ENCODE measurements around the gene SLC44A3.
A peak's percentile ranks its signal among the peaks of the same experiment; 100 is the strongest.
"Not testable (repeated sequence)": the region's sequence is repeated elsewhere in the genome, so short reads cannot be mapped to it uniquely, and the experiment has no call there.

The SLC44A3 gene

GRCh38 chr1:94803106-94803505, 17.1 kb upstream of the SLC44A3 start:
- no peak for DNase-seq

DNA sequence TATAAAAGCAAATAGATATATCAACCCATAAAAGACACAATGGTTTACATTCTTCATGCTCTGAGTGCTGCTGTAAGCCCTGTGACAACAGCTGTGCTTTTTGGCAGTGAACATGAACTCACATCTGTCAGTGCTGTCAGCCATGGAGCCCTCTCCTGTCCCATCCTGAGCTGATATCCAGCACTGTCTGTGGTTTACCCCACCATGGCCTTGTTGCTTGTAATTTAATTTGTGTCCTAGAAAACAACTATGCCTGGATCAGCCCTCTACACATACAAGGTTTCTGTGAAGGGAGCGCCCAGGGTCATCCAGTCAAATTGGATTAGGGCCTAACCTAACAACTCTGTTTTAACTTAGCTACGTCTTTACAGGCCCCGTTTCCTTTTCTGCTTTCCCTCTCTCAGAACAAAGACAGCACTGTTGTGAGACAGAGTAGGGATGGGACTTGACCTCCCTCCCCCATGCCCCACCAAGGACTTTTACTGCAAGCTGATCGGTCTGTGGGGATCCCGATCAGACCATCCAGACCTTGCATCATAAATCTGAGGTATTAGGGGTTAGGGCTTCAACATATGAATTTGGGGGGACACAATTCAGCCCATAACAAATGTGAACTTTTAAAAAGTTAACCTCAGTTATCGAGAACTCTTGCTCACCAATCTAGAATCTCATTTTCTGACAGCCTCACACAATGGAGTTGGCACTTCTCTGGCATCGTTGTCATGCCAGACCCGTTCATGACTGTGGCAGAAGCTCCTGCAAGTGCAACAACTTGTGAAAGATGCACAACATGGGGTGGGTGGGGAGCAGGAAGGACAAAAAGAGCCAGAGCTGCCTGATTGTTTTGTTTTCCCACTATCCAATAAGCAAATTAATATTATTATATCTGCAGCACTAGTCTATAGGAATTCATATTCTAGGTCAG, 16.4 kb upstream of the SLC44A3 start:
- no peak for DNase-seq

GRCh38 chr1:94804442-94804837, 15.7 kb upstream of the SLC44A3 start:
- DNase-seq = no peak

DNA sequence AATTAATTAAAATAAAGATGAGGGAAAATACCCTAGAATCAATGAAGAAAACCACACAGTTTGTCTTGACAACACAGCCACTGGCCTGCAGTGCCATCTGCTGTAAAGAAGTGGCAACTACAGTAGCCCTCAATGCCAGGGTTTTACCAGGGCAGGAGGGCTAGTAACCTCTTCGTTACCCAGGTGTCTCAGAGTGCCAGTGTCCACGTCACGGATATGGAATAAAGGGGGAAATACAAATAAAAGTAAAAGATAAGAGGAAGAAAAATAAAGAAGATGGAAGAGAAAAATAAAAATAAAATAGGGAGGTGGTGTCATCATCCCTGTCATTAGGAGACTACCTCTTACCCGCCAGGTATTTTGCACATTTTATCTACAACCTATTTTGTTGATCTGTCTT, 14.2 kb upstream of the SLC44A3 start:
- peak; percentile 52 to 61 for DNase-seq

- DNase-seq = no peak
These were observed 13.7 kb upstream of the SLC44A3 start for GRCh38 chr1:94806441-94806871.

GRCh38 chr1:94807742-94808491, 12.2 kb upstream of the SLC44A3 start:
- peak in 1 of 2 donors; percentile 15 for DNase-seq

DNA sequence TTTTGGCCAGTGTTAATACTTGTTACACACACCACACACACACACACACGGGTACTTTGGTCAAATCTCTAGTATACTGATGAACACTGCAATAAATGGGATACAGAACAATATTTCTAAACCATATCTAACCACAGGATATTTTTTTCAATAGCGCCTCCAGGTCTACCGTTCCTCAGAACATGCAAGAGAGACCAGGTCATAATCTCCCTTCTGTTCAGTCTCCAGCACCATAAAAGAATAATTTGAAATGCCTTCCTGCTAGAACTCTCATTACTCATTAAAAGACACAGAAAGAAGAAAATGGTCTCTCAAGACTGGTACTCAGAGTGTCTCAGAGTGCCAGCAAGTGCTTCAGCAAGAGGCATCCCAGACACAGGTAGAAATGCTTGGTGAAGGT, 11.5 kb upstream of the SLC44A3 start:
- no peak for DNase-seq

- DNase-seq = no peak
These were observed 7.2 kb upstream of the SLC44A3 start for GRCh38 chr1:94812985-94813384.

- no peak for DNase-seq
These were observed 4.1 kb upstream of the SLC44A3 start for GRCh38 chr1:94816030-94816429.

GRCh38 chr1:94817712-94818111, 2.4 kb upstream of the SLC44A3 start:
- DNase-seq = no peak

GRCh38 chr1:94819238-94819944, 766 bp upstream of the SLC44A3 start:
- no peak for DNase-seq

GRCh38 chr1:94820936-94821335, 779 bp downstream of the SLC44A3 start:
- DNase-seq = no peak

DNA sequence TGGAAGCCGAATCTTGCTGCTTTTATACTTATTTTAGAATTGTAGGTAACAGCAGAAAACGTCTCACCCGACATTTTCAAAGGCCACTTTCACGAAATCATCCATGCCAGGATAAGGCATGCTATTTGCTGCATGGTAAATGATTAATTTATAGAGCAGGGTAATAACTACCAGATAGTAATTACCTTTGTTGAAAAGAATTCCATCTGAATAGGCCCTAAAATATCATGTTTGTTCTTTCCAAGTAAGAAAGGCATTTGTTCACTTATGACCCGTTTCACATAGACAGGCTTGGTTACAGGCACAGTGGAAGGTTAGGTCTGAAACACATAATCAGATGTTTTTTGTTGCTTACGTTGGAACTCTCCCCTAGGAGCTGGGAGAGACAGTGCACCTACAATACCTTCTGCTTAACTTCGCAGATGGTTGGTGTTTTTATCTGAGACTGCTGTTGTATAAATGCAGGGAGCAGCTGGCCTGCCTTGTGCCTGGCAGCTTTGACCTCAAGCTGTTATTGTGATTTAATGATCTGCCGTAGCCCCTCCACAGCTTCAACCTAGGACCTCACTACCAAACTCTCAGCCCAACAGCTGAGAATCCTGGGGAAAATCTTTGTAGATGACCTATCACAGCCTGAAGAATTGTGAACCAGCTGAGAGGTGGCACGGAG, 1.6 kb downstream of the SLC44A3 start:
- no peak for DNase-seq

DNA sequence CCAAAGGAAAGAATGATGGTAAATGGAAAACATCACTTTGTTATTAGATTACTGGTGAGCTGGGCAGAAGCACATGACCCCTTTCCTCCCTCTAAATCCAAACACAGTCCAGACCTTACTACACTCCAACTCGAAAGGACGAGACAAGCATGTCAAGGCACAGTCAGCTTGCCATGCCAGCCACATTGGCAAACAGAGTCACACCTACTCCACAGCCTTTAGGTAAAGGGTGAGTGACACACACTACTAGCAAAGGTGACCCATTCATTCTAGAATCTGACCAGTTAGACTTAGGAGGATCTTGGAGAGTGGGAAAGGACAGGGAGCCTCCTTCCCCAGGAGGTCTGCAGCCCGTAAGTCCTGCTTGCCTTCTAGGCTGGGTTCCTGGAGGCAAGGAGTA, 3.0 kb downstream of the SLC44A3 start:
- no peak for DNase-seq

DNA sequence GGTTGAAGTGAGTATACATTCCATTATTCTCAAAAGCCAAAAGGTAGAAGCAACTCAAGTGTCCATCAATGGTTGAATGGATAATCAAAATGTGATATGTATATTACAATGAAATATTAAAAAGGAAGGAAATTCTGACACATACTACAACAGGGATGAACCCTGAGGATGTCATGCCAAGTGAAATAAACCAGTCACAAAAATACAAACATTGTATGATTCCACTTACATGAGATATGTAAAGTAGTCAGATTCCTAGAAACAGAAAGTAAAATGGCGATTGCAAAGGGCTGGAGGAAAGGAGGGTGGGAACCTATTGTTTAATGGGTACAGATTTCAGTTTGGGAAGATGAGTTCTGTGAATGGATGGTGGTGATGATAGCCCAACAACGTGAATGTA, 5.8 kb downstream of the SLC44A3 start:
- DNase-seq = no peak

DNA sequence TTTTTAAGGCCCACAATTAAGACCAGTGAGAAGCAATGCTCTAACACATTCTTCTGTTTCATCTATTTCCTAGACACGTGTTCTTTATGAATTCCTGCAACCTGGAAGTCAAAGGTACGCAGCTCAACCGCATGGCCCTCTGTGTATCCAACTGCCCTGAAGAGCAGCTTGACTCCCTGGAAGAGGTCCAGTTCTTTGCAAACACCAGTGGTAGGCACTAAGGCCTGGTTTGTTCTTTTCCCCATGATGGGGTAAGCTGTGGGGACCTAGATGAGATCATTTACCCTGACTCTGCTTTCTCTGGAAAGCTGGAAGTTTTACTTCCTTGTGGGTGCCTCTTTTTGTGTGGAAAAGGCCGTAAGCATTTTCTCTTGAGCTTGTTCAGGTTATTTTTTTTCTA, 7.3 kb downstream of the SLC44A3 start:
- no peak for DNase-seq

- no peak for DNase-seq
These were observed 8.1 kb downstream of the SLC44A3 start for GRCh38 chr1:94828251-94828650.

DNA sequence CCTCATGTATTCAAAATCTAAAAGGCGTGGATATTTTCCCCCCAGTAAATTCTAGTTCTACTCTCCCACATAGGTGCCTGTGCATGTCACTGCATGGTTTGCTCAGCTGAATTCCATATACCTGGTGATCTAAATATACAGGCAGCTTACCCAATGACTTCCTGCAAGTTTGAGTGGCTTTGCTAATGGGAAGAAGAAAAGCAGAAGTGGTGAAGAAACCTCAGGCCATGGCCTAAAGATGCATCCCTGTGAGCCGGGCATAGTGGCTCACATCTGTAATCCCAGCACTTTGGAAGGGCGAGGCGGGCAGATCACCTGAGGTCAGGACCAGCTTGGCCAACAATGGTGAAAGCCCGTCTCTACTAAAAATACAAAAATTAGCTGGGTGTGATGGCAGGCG, 11.5 kb downstream of the SLC44A3 start:
- DNase-seq = peak in 1 of 2 donors; percentile 11

DNA sequence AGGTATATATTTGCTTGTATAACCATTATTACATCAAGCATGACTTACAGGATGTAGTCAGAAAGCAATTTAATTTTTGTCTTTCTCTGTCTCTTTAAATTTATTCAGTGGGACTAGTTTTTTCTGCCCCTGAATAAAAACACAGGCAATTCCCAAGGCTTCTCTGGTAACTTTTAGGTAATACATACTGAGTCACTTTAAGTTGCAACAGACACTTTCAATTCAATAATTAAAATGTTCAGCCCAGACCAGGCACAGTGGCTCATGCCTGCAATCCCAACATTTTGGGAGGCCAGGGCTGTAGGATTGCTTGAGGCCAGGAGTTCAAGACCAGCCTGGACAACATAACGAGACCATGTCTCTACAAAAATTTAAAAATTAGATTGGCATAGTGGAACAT, 12.3 kb downstream of the SLC44A3 start:
- no peak for DNase-seq

DNA sequence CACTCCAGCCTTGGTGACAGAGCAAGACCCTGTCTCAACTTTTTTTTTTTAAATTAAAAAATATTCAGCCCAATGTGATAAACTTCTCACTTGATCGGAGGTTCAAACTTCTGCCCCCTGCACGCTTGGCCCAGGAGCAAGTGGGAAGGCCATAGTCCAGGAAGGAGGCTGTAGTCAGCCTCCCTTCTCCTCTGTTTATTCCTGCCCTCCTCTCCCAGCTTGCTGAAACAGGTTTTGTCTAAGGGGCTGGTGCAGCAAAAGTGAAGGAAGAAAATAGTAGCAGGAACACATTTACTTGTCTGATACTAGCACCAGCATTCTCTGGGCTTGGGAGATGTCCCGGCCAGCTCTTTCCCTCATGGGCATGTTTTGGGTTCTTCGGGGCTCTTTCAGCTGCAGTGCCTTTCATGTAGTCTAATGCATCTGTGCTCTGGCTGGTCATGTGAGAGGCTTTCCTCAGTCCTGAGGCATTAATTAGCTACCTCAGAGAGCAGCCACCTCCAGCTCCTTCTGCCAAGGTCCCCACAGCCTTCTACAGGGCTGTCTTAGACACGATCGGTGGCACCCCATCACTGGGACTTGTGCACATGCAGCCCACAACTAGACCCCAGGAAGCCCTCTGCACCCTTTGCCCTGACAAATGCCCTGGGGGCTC, 12.9 kb downstream of the SLC44A3 start:
- DNase-seq = no peak

DNA sequence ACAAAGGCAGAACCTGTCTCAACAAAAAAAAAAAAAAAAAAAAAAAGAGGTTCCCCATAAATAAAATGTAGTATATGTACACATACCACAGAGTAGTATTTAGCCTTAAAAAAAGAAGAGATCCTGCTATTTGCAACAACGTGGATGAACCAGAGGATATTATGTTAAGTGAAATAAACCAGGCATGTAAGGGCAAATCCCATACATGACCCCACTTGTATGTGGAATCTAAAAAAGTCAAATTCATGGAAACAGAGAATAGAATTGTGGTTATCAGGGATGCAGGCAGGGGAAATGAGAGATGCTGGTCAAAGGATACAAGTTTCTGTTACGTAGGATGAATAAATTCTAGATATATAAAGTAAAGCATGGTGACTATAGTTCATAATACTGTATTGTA, 16.7 kb downstream of the SLC44A3 start:
- DNase-seq = no peak

GRCh38 chr1:94840381-94840780, 20.2 kb downstream of the SLC44A3 start:
- not testable (repeated sequence) for DNase-seq
